Bronchial epithelial cell (primary cell): ENCODE data around the gene MAP7D1. TPM values are rescaled to one million over a fixed set of nuclear protein-coding genes. Genes with fewer than 3 reads are reported as not detected.

Experiments
- DNase-seq: peaks from one replicate; pipeline ENCODE4 v3.0.0-alpha.2; 2010; ENCODE audit warnings: low read depth
- FAIRE-seq: peaks from 2 replicates; lab custom pipeline; 2011; peaks lifted over from hg19 to GRCh38; lab: Jason Lieb, UNC
- H3K27me3 ChIP-seq: 2 replicates; pipeline ENCODE4 v1.5.1; 2011; ENCODE audit warnings: low read length; ENCODE audit not compliant: control insufficient read depth, insufficient read depth
- H3K36me3 ChIP-seq: 2 replicates; pipeline ENCODE4 v1.5.1; 2011; ENCODE audit warnings: low read length; ENCODE audit not compliant: control insufficient read depth, insufficient read depth
- H3K4me3 ChIP-seq: 2 replicates; pipeline ENCODE4 v1.5.1; 2011; ENCODE audit warnings: mild to moderate bottlenecking, low read depth, low read length, control low read depth
- total RNA-seq: library from RNA; depleted of rRNA; stranded (reverse); fragments of >200 nt; gene quantifications from 2 replicates; pipeline ENCODE4 v1.2.1, GENCODE V29; 2014
- TF ChIP-seq, protein P1 (sequence below): IDR thresholded peaks from 2 replicates; pipeline ENCODE4 v1.5.1; 2011; ENCODE audit warnings: mild to moderate bottlenecking, moderate library complexity, low read length, control low read depth, inconsistent platforms; ENCODE audit not compliant: insufficient read depth, severe bottlenecking

MAP7D1 gene
- total RNA-seq, 1 donor from 2014 or later = 54.5 TPM

DNA sequence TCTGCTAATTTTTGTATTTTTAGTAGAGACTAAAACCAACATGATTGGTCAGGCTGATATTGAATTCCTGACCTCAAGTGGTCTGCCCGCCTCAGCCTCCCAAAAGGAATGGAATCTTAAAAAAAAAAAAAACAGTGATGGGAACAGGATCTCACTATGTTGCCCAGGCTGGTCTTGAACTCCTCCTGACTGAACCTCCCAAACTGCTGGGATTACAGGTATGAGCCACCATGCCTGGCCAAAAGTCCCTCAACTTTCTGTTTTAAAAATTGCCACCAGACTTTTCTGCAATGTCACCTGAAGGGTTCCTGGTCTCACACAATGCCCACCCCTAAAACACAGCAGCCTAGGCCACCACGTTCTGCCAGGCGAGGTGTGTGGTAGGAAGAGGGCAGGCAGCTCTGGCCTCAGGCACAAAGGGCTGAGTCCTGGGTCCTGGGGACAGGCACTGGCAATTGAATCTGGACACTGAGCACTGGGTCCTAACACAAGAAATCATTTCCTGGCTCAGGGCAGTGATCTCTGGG lies 47.1 kb downstream of the MAP7D1 start:
- Histone ChIP-seq H3K4me3 (no peak overlapping the region), H3K27me3 (no peaks in the 10 kb centered on the region), H3K36me3 (no peaks in the 10 kb centered on the region)
- no peak for FAIRE-seq
- TF ChIP-seq, protein P1, sequence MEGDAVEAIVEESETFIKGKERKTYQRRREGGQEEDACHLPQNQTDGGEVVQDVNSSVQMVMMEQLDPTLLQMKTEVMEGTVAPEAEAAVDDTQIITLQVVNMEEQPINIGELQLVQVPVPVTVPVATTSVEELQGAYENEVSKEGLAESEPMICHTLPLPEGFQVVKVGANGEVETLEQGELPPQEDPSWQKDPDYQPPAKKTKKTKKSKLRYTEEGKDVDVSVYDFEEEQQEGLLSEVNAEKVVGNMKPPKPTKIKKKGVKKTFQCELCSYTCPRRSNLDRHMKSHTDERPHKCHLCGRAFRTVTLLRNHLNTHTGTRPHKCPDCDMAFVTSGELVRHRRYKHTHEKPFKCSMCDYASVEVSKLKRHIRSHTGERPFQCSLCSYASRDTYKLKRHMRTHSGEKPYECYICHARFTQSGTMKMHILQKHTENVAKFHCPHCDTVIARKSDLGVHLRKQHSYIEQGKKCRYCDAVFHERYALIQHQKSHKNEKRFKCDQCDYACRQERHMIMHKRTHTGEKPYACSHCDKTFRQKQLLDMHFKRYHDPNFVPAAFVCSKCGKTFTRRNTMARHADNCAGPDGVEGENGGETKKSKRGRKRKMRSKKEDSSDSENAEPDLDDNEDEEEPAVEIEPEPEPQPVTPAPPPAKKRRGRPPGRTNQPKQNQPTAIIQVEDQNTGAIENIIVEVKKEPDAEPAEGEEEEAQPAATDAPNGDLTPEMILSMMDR = no peak
- DNase-seq = no peak

DNA sequence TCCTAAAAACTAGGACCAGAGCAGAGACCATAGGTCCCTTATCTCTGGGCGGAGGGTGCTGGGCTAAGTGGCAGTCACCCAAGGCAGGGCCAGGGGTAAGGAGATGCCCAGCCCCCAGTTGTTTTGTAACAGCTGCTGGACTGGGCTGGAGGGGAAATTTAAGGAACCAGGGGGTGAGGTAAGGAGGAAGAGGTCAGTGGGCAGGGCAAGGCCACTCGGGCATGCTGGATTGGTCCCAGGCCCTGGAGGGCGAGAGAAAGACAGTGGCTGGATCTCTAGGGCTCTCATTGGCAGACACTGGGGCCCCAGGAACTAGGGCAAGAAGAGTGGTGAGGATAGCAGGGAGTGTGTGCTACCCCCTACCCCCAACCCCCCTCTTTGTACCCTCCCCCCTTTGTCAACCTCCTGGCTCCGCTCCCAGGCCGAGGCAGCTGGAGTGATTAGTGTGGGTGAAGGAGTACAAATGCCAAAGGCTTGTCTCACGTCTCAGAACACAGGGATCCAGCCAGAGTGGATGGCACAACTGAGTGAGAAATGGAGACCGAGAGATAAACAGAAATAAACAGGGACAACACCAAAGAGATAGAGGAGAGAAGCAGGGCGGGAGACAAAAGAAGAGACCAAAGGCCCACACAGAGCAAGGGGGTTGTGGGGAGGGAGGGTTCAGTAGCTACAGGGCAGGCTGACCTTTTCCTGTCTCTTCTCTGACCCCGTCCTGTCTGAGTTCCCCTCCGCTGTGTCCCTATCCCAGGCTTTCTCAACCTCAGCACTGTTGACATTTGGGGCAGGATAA lies 47.8 kb downstream of the MAP7D1 start:
- Histone ChIP-seq H3K27me3 (no peaks in the 10 kb centered on the region), H3K4me3 (no peak overlapping the region), H3K36me3 (no peaks in the 10 kb centered on the region)
- FAIRE-seq = no peak
- TF ChIP-seq, protein P1 = no peak
- DNase-seq = no peak

DNA sequence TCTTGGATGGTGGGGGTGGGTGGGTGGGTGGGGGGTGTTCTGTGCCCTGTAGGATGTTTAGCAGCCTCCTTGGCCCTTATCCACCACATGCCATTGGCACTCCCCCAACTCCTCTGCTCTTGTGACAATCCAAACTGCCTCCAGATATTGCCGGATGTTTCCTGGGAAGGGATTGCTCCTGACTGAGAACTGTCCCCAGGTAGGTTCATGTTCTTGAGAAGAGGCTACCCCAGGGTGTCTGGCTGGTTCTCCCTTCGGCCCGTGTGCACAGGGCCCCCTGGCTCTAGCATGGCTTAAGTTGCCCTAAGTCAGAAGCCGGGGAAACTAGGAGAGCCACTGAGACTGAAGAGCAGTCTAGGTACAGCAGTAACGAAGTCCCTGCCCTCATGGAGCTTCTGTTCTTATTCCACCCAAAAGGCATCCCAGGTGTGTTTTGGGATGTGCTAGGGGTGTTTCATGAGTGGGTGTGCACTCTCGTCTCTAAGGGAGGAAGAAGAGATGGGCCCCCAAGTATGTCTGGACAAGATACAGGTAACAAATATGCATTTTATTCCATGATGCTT lies 48.5 kb downstream of the MAP7D1 start:
- no peaks in the 10 kb centered on the region for H3K36me3 ChIP-seq

DNA sequence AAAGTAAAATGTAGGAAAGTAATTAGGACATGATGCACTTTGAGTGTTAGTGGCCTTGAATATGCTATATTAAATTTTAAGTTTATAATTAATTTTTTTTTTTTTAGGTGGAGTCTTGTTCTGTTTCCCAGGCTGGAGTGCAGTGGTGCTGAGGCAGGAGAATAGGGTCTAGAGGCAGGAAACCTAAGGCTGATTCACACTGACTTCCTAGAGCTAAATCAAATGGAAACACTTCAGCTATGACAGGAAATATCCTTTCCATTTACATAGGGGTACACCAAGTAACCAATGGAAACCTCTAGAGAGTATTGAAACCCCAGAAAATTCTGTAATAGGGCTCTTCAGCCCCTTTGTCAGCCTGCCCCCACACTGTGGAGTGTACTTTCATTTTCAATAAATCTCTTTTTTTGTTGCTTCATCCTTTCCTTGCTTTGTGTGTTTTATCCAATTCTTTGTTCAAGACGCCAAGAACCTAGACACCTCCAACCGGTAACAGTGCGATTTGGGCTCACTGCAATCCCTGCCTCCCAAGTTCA lies 50.4 kb downstream of the MAP7D1 start:
- no peaks in the 10 kb centered on the region for H3K36me3 ChIP-seq
- TF ChIP-seq, protein P1 = no peak
- H3K27me3 ChIP-seq = no peaks in the 10 kb centered on the region
- FAIRE-seq = no peak
- H3K4me3 ChIP-seq = no peak overlapping the region
- DNase-seq = no peak

More for the DNA sequence above, 48.5 kb downstream of the MAP7D1 start:
- no peak for DNase-seq
- H3K4me3 ChIP-seq = no peak overlapping the region
- TF ChIP-seq, protein P1 = no peak
- FAIRE-seq = no peak
- H3K27me3 ChIP-seq = no peaks in the 10 kb centered on the region

DNA sequence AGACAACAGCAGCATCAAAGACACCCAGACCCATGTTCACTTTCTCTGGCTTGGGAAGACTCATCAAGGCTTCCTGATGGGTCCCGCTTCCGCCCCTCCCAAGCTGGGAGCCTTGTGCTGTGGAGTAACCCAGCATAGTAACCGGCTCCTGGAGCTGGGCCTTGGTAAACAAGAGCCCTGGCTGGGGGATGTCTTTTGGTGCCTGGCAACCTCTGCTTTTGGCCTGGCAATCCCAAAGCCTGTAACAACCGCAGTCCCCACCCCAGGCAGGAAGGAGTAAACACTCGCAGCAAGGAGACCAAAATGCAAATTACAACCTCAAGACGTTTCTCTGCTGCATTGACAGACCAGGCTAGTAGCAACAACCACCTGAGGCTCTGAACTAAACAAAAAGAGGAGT lies 51.4 kb downstream of the MAP7D1 start:
- Histone ChIP-seq H3K27me3 (no peaks in the 10 kb centered on the region), H3K36me3 (no peaks in the 10 kb centered on the region), H3K4me3 (no peak overlapping the region)
- DNase-seq (peak; percentile 24), FAIRE-seq (no peak)
- TF ChIP-seq, protein P1 = no peak
